Mesenchymal stem cell (in vitro differentiated cells and primary cell): ENCODE results near the gene TDRD9.
A peak's percentile ranks its signal among the peaks of the same experiment; 100 is the strongest.

Experiments used
- DNase-seq: peaks from one replicate; pipeline ENCODE4 v3.0.0-alpha.2; 2013
- H2AFZ ChIP-seq: one replicate; pipeline ENCODE4 v1.6.1; 2013; ENCODE audit warnings: low read depth, mild to moderate bottlenecking, control low read depth, inconsistent platforms, low read length, moderate library complexity
- H2AK5ac ChIP-seq: 2 replicates; pipeline ENCODE4 v1.6.1; 2013; ENCODE audit warnings: low read length, moderate library complexity, mild to moderate bottlenecking, inconsistent platforms; ENCODE audit not compliant: severe bottlenecking
- H2BK120ac ChIP-seq: one replicate; pipeline ENCODE4 v1.6.1; 2013; ENCODE audit warnings: low read depth, mild to moderate bottlenecking, inconsistent platforms, low read length, moderate library complexity
- H2BK12ac ChIP-seq, 2 experiments: one replicate each; pipeline ENCODE4 v1.6.1; 2013; ENCODE audit warnings: inconsistent platforms in 2 of 2, low read length in 2 of 2, mild to moderate bottlenecking in 2 of 2, moderate library complexity in 2 of 2, control low read depth in 1 of 2
- H2BK15ac ChIP-seq: one replicate; pipeline ENCODE4 v1.6.1; 2013; ENCODE audit warnings: mild to moderate bottlenecking, low read depth, inconsistent platforms; ENCODE audit not compliant: poor library complexity, severe bottlenecking
- H2BK5ac ChIP-seq: 2 replicates; pipeline ENCODE4 v1.6.1; 2013; ENCODE audit warnings: low read depth, mild to moderate bottlenecking, low read length, control low read depth, inconsistent platforms; ENCODE audit not compliant: poor library complexity, severe bottlenecking
- H3K14ac ChIP-seq, 2 experiments: one replicate each; pipeline ENCODE4 v1.6.1; 2013; ENCODE audit warnings: inconsistent platforms in 2 of 2, low read length in 2 of 2, control low read depth in 1 of 2, mild to moderate bottlenecking in 1 of 2, moderate library complexity in 1 of 2
- H3K18ac ChIP-seq, 2 experiments: one replicate each; pipeline ENCODE4 v1.6.1; 2013; ENCODE audit warnings: inconsistent platforms in 2 of 2, low read length in 2 of 2, control low read depth in 1 of 2, low read depth in 1 of 2, mild to moderate bottlenecking in 1 of 2
- H3K23ac ChIP-seq, 2 experiments: one replicate each; pipeline ENCODE4 v1.6.1; 2013; ENCODE audit warnings: inconsistent platforms in 2 of 2, low read length in 2 of 2, mild to moderate bottlenecking in 2 of 2, moderate library complexity in 2 of 2, control low read depth in 1 of 2
- H3K27ac ChIP-seq: 2 replicates; pipeline ENCODE4 v1.5.1; 2013; ENCODE audit warnings: mild to moderate bottlenecking, moderate library complexity, low read length, control low read depth, inconsistent platforms; ENCODE audit not compliant: poor library complexity, severe bottlenecking
- H3K27me3 ChIP-seq, 2 experiments: 2 replicates each; pipeline versions ENCODE4 v1.6.1 to v1.7.0; 2013; ENCODE audit warnings: low read length in 2 of 2, mild to moderate bottlenecking in 2 of 2, moderate library complexity in 2 of 2, control low read depth in 1 of 2, inconsistent platforms in 1 of 2; ENCODE audit not compliant: control insufficient read depth in 1 of 2, insufficient read depth in 1 of 2
- H3K36me3 ChIP-seq, 2 experiments: 2 replicates each; pipeline versions ENCODE4 v1.6.1 to v1.7.0; 2013; ENCODE audit warnings: low read length in 2 of 2, control low read depth in 1 of 2, inconsistent platforms in 1 of 2, low read depth in 1 of 2, mild to moderate bottlenecking in 1 of 2; ENCODE audit not compliant: insufficient read depth in 2 of 2, control insufficient read depth in 1 of 2
- H3K4ac ChIP-seq, 2 experiments: one replicate each; pipeline ENCODE4 v1.6.1; 2013; ENCODE audit warnings: inconsistent platforms in 2 of 2, low read length in 2 of 2, mild to moderate bottlenecking in 2 of 2, moderate library complexity in 2 of 2, control low read depth in 1 of 2, low read depth in 1 of 2
- H3K4me1 ChIP-seq: 2 replicates; pipeline ENCODE4 v1.6.1; 2013; ENCODE audit warnings: low read depth, low read length, control low read depth; ENCODE audit not compliant: control insufficient read depth, insufficient read depth
- H3K4me2 ChIP-seq: 2 replicates; pipeline ENCODE4 v1.6.1; 2013; ENCODE audit warnings: low read length, mild to moderate bottlenecking, inconsistent platforms; ENCODE audit not compliant: poor library complexity, severe bottlenecking
- H3K4me3 ChIP-seq, 2 experiments: 2 replicates each; pipeline versions ENCODE4 v1.5.1 to v1.7.0; 2013; ENCODE audit warnings: low read length in 2 of 2, mild to moderate bottlenecking in 2 of 2, control low read depth in 1 of 2, low read depth in 1 of 2; ENCODE audit not compliant: insufficient read depth in 1 of 2
- H3K79me1 ChIP-seq: replicated peaks from 2 replicates; pipeline ENCODE4 v1.6.1; 2013; ENCODE audit warnings: mild to moderate bottlenecking, control low read depth, low read length, inconsistent platforms; ENCODE audit not compliant: poor library complexity, severe bottlenecking
- H3K9ac ChIP-seq: 2 replicates; pipeline ENCODE4 v1.7.0; 2013; ENCODE audit warnings: mild to moderate bottlenecking, low read length, moderate library complexity
- H3K9me3 ChIP-seq: 2 replicates; pipeline ENCODE4 v1.7.0; 2013; ENCODE audit warnings: mild to moderate bottlenecking, low read length; ENCODE audit not compliant: control insufficient read depth
- H4K8ac ChIP-seq: one replicate; pipeline ENCODE4 v1.6.1; 2013; ENCODE audit warnings: inconsistent platforms, mild to moderate bottlenecking, low read length, moderate library complexity
- H4K91ac ChIP-seq: one replicate; pipeline ENCODE4 v1.6.1; 2013; ENCODE audit warnings: mild to moderate bottlenecking, low read length, inconsistent platforms
- WGBS: methylation state at CpG from one replicate; pipeline ENCODE4 v1.1.7; 2013; ENCODE audit warnings: mixed read lengths; 5-methylcytosine and 5-hydroxymethylcytosine counted together

Gene TDRD9

GRCh38 chr14:104040539-104040938, 112.3 kb downstream of the TDRD9 start:
- H4K8ac ChIP-seq: no peak overlapping the region
- H3K14ac ChIP-seq: no peak overlapping the region
- H2BK12ac ChIP-seq: no peak overlapping the region
- H3K27me3 ChIP-seq: peaks cover 4 to 54% of the 10 kb centered on the region in 2 experiments
- no peak overlapping the region for H2BK5ac ChIP-seq
- H3K9me3 ChIP-seq: no peaks in the 10 kb centered on the region
- no peak overlapping the region for H4K91ac ChIP-seq
- H3K4me3 ChIP-seq: no peak overlapping the region
- H3K18ac ChIP-seq: no peak overlapping the region
- H3K4ac ChIP-seq: no peak overlapping the region
- no peak overlapping the region for H2AK5ac ChIP-seq
- DNase-seq: no peak
- H3K79me1 ChIP-seq: no peaks in the 10 kb centered on the region
- H2AFZ ChIP-seq: no peak overlapping the region
- H3K4me1 ChIP-seq: peaks cover 2% of the 10 kb centered on the region
- no peak overlapping the region for H2BK120ac ChIP-seq
- H3K27ac ChIP-seq: no peak overlapping the region
- H3K36me3 ChIP-seq: no peaks in the 10 kb centered on the region
- WGBS: 15% methylated on average over 4 of the region's 5 CpGs
- no peak overlapping the region for H3K9ac ChIP-seq
- no peak overlapping the region for H3K4me2 ChIP-seq
- no peak overlapping the region for H2BK15ac ChIP-seq
- no peak overlapping the region for H3K23ac ChIP-seq

GRCh38 chr14:104041430-104042104, 113.3 kb downstream of the TDRD9 start:
- WGBS: 95% methylated on average over 4 of the region's 6 CpGs
- no peak overlapping the region for H3K27ac ChIP-seq
- no peaks in the 10 kb centered on the region for H3K36me3 ChIP-seq
- H3K9me3 ChIP-seq: no peaks in the 10 kb centered on the region
- no peak overlapping the region for H3K4me2 ChIP-seq
- no peak overlapping the region for H3K23ac ChIP-seq
- no peak overlapping the region for H3K4me3 ChIP-seq
- no peak overlapping the region for H2AFZ ChIP-seq
- H3K4ac ChIP-seq: no peak overlapping the region
- no peak overlapping the region for H2AK5ac ChIP-seq
- no peak for DNase-seq
- no peak overlapping the region for H4K8ac ChIP-seq
- H3K9ac ChIP-seq: no peak overlapping the region
- no peak overlapping the region for H2BK12ac ChIP-seq
- no peak overlapping the region for H4K91ac ChIP-seq
- H2BK15ac ChIP-seq: no peak overlapping the region
- H2BK5ac ChIP-seq: no peak overlapping the region
- no peak overlapping the region for H3K18ac ChIP-seq
- no peak overlapping the region for H2BK120ac ChIP-seq
- peaks cover 2% of the 10 kb centered on the region for H3K4me1 ChIP-seq
- peaks cover 4 to 52% of the 10 kb centered on the region in 2 experiments for H3K27me3 ChIP-seq
- no peaks in the 10 kb centered on the region for H3K79me1 ChIP-seq
- no peak overlapping the region for H3K14ac ChIP-seq

DNA sequence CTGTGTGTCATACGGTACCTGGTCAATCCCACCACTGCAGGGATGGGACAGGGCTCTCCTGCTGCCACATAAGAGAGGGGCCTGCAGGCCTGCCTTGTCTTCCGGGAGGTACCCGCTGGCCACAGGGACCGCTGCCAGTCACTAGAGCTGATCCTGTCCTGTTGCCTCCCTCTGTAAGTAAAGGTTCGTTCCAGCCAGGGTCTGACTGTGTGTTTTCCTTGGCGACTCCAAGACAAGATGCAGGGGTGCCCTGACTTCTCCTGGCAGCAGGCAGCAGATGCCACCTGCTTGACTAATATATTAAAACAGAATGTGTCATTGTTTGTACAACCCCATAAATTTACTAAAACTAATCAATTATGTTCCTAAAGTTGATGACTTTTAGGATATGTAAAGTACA, 115.8 kb downstream of the TDRD9 start:
- DNase-seq: no peak
- Histone ChIP-seq H2BK15ac (no peak overlapping the region), H4K8ac (no peak overlapping the region), H4K91ac (peak overlapping the region; percentile 27), H3K18ac (no peak overlapping the region), H3K9me3 (no peaks in the 10 kb centered on the region), H3K4ac (no peak overlapping the region), H3K14ac (no peak overlapping the region), H3K9ac (no peak overlapping the region), H3K4me1 (peaks cover 2% of the 10 kb centered on the region), H3K36me3 (no peaks in the 10 kb centered on the region), H2BK120ac (no peak overlapping the region), H3K4me2 (no peak overlapping the region), H3K27ac (no peak overlapping the region), H3K27me3 (peaks cover 4 to 37% of the 10 kb centered on the region in 2 experiments), H3K23ac (no peak overlapping the region), H2AFZ (no peak overlapping the region), H2BK12ac (no peak overlapping the region), H2AK5ac (no peak overlapping the region), H2BK5ac (no peak overlapping the region), H3K79me1 (no peaks in the 10 kb centered on the region), H3K4me3 (no peak overlapping the region)
- WGBS: 82% methylated on average over 6 of the region's 6 CpGs

- H3K9me3 ChIP-seq: no peaks in the 10 kb centered on the region
- H3K36me3 ChIP-seq: no peaks in the 10 kb centered on the region
- no peaks in the 10 kb centered on the region for H3K79me1 ChIP-seq
- H3K4ac ChIP-seq: no peak overlapping the region
- no peak overlapping the region for H2BK15ac ChIP-seq
- H2BK12ac ChIP-seq: no peak overlapping the region
- DNase-seq: no peak
- no peak overlapping the region for H2BK5ac ChIP-seq
- H3K23ac ChIP-seq: no peak overlapping the region
- H3K27ac ChIP-seq: no peak overlapping the region
- H4K8ac ChIP-seq: no peak overlapping the region
- H2AFZ ChIP-seq: no peak overlapping the region
- no peak overlapping the region for H3K4me2 ChIP-seq
- H3K9ac ChIP-seq: no peak overlapping the region
- no peak overlapping the region for H3K18ac ChIP-seq
- H2AK5ac ChIP-seq: no peak overlapping the region
- H3K27me3 ChIP-seq: peaks cover 0 to 23% of the 10 kb centered on the region in 2 experiments
- H3K4me1 ChIP-seq: peaks cover 2% of the 10 kb centered on the region
- H3K4me3 ChIP-seq: no peak overlapping the region
- H3K14ac ChIP-seq: no peak overlapping the region
- no peak overlapping the region for H2BK120ac ChIP-seq
- H4K91ac ChIP-seq: no peak overlapping the region
- no CpG with 5 or more reads among the region's 3 CpGs for WGBS
Observed at GRCh38 chr14:104047761-104048160, 119.5 kb downstream of the TDRD9 start.
